Uterus (tissue), 2 donors: ENCODE data around the gene CYB561.

Experiments used
- POLR2A ChIP-seq, 2 donors: fragments of 450-650 bp; IDR thresholded peaks; one replicate each; pipeline ENCODE4 v1.6.1; 2016; ENCODE audit warnings: antibody characterized with exemption in 2 of 2, mild to moderate bottlenecking in 1 of 2, moderate library complexity in 1 of 2
- TF ChIP-seq, protein P1 (sequence below), 4 experiments: fragments of 200-600 bp in 2 of 4; fragments of 450-650 bp in 2 of 4; sonication (generic) in 2 of 4; IDR thresholded peaks; one replicate each; pipeline ENCODE4 v1.5.1; 2016 to 2019; ENCODE audit warnings: antibody characterized with exemption in 4 of 4, mild to moderate bottlenecking in 2 of 4, moderate library complexity in 1 of 4

DNA sequence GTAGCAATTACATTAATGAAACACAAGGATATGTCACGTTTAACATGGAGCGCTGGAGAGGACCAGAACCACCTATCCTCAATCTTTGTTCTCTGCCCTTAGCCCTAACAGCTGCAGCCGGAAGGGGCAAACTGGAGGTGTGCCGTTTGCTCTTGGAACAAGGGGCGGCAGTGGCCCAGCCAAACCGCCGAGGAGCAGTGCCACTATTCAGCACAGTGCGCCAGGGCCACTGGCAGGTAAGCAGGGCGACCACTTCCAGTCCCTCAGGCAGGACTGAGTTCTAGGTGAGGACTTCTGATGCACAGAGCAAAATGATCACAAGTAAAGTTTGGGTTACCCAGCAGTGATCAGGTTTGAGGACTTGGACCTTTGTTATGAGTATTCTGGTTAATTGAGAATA, 41.1 kb downstream of the CYB561 start:
- TF ChIP-seq POLR2A (IDR thresholded peaks at IDR 0.05), result no peak
- TF ChIP-seq, protein P1, sequence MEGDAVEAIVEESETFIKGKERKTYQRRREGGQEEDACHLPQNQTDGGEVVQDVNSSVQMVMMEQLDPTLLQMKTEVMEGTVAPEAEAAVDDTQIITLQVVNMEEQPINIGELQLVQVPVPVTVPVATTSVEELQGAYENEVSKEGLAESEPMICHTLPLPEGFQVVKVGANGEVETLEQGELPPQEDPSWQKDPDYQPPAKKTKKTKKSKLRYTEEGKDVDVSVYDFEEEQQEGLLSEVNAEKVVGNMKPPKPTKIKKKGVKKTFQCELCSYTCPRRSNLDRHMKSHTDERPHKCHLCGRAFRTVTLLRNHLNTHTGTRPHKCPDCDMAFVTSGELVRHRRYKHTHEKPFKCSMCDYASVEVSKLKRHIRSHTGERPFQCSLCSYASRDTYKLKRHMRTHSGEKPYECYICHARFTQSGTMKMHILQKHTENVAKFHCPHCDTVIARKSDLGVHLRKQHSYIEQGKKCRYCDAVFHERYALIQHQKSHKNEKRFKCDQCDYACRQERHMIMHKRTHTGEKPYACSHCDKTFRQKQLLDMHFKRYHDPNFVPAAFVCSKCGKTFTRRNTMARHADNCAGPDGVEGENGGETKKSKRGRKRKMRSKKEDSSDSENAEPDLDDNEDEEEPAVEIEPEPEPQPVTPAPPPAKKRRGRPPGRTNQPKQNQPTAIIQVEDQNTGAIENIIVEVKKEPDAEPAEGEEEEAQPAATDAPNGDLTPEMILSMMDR (IDR thresholded peaks at IDR 0.05), result no peak
